ENCODE results near the gene CRPPA. TPM values are rescaled to one million over a fixed set of nuclear protein-coding genes. Genes with fewer than 3 reads are reported as not detected.
"Not testable (repeated sequence)": the region's sequence is repeated elsewhere in the genome, so short reads cannot be mapped to it uniquely, and the experiment has no call there.

CRPPA gene
- polyA plus RNA-seq, 2 of the 4 experiments (the other 2 are of a cell fraction), result 0.59 to 0.88 TPM

DNA sequence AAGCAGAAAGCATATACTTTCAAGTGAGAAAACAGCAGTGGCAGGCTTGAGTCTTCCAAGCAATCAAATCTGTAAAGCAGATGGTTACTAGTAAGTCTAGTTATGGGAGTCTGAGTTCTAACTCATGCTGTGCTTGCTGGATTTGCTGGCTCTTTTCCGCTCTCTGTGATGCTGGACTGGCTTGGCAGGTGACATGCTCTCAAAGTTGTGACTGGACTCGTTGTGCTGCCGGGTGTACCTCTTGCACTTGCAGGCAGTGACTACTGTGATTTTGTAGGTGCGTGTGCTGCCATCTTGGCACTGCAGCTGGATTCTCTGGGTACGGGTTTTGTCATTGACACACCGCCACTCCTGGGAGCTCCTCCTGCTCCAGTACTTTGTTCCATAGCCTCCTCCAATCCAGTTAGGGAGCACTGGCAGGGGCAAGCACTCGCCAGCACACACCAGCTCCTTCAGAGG, 41.1 kb upstream of the CRPPA start:
- no peak for DNase-seq (ENCODE audit: low read depth in 1 of 2, low spot score in 1 of 2)
- no peak for FAIRE-seq
- Histone ChIP-seq H3K27ac (no peak overlapping the region), H3K4me2 (no peak overlapping the region), H3K4me1 (no peaks in the 10 kb centered on the region), H3K4me3 (no peak overlapping the region), H3K9me3 (no peaks in the 10 kb centered on the region)
- 65% methylated on average over 6 of the region's 7 CpGs for WGBS (ENCODE audit: missing lambda C conversion rate)
- TF ChIP-seq, protein P1, sequence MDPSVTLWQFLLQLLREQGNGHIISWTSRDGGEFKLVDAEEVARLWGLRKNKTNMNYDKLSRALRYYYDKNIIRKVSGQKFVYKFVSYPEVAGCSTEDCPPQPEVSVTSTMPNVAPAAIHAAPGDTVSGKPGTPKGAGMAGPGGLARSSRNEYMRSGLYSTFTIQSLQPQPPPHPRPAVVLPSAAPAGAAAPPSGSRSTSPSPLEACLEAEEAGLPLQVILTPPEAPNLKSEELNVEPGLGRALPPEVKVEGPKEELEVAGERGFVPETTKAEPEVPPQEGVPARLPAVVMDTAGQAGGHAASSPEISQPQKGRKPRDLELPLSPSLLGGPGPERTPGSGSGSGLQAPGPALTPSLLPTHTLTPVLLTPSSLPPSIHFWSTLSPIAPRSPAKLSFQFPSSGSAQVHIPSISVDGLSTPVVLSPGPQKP (IDR thresholded peaks at IDR 0.05; ENCODE audit: low read depth, low read length), result no peak
- ChIA-PET CTCF (interaction anchor here (1.1 to 1.4 kb wide), 3 partner anchors 20 to 31 kb away, joined by 3 to 4 read pairs (median 3); no protein-coding TSS in a partner anchor), POLR2A (no interaction called here)
- ATAC-seq, result no peak

DNA sequence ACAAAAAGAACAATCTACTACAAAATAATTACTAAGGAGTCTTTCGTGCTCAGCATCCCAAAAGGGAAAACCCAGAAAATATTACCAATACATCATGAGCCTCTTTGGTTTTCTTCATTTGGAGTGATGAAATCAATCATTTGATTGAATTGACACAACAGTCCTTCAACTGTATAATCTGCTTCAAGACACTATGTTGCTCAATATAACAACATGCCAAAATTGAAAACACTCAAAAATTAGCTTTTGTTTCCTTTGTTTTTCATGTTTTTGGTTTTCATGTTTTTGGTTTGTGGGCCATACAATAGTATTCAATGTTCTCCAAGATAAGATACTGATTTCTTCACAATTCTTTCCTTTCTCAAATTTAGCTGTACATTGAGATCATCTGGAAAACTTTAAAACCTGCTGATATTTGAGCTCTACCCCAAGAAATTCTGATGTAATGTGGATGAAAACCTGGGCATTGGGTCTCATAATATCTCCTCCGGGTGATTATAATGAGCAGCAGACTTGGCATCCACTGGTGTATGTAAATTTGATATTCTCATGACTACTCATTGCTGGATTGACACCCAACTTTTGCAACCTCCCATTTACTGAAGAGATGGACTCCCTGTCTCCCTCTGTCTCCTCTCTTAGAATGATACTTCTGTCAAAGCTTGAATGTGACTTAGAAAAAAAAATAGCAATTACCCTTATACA, 39.6 kb upstream of the CRPPA start:
- Histone ChIP-seq H3K9me3 (no peaks in the 10 kb centered on the region), H3K4me1 (no peaks in the 10 kb centered on the region), H3K4me3 (no peak overlapping the region), H3K27ac (no peak overlapping the region), H3K4me2 (no peak overlapping the region)
- FAIRE-seq (no peak), ATAC-seq (no peak), DNase-seq (ENCODE audit: low read depth in 1 of 2, low spot score in 1 of 2) (no peak)
- ChIA-PET CTCF (interaction anchor here (1.0 to 2.3 kb wide), 3 partner anchors 28 to 104 kb away, joined by 3 to 5 read pairs (median 4); no protein-coding TSS in a partner anchor), POLR2A (no interaction called here)
- WGBS (ENCODE audit: missing lambda C conversion rate), result 36% methylated on average over 2 of the region's 2 CpGs
- TF ChIP-seq HOXB5 (CRISPR knock-in tag; IDR thresholded peaks at IDR 0.05) (no peak), RFX5 (IDR thresholded peaks at IDR 0.05) (no peak), CHD2 (IDR thresholded peaks at IDR 0.05; ENCODE audit: low read length, partially characterized antibody) (no peak), RARB (CRISPR knock-in tag; IDR thresholded peaks at IDR 0.05) (no peak), SREBF2 (IDR thresholded peaks at IDR 0.05) (no peak), ZSCAN20 (CRISPR knock-in tag; IDR thresholded peaks at IDR 0.05) (no peak), HDAC2 (IDR thresholded peaks at IDR 0.05) (no peak), ZC3H11A (IDR thresholded peaks at IDR 0.05) (no peak), PHF8 (IDR thresholded peaks at IDR 0.05; ENCODE audit: borderline replicate concordance, low read depth) (no peak), CBX2 (IDR thresholded peaks at IDR 0.05; ENCODE audit: borderline replicate concordance, low read depth) (no peak), ZNF302 (CRISPR knock-in tag; IDR thresholded peaks at IDR 0.05) (no peak), MAZ (IDR thresholded peaks at IDR 0.05; ENCODE audit: borderline replicate concordance, low read depth, low read length) (no peak), GATA3 (IDR thresholded peaks at IDR 0.05; ENCODE audit: borderline replicate concordance) (no peak), CHD4 (IDR thresholded peaks at IDR 0.05; ENCODE audit: borderline replicate concordance) (no peak)
- TF ChIP-seq, protein P2, sequence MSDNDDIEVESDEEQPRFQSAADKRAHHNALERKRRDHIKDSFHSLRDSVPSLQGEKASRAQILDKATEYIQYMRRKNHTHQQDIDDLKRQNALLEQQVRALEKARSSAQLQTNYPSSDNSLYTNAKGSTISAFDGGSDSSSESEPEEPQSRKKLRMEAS (IDR thresholded peaks at IDR 0.05), result no peak
- TF ChIP-seq, protein P3, sequence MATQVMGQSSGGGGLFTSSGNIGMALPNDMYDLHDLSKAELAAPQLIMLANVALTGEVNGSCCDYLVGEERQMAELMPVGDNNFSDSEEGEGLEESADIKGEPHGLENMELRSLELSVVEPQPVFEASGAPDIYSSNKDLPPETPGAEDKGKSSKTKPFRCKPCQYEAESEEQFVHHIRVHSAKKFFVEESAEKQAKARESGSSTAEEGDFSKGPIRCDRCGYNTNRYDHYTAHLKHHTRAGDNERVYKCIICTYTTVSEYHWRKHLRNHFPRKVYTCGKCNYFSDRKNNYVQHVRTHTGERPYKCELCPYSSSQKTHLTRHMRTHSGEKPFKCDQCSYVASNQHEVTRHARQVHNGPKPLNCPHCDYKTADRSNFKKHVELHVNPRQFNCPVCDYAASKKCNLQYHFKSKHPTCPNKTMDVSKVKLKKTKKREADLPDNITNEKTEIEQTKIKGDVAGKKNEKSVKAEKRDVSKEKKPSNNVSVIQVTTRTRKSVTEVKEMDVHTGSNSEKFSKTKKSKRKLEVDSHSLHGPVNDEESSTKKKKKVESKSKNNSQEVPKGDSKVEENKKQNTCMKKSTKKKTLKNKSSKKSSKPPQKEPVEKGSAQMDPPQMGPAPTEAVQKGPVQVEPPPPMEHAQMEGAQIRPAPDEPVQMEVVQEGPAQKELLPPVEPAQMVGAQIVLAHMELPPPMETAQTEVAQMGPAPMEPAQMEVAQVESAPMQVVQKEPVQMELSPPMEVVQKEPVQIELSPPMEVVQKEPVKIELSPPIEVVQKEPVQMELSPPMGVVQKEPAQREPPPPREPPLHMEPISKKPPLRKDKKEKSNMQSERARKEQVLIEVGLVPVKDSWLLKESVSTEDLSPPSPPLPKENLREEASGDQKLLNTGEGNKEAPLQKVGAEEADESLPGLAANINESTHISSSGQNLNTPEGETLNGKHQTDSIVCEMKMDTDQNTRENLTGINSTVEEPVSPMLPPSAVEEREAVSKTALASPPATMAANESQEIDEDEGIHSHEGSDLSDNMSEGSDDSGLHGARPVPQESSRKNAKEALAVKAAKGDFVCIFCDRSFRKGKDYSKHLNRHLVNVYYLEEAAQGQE (IDR thresholded peaks at IDR 0.05), result no peak

DNA sequence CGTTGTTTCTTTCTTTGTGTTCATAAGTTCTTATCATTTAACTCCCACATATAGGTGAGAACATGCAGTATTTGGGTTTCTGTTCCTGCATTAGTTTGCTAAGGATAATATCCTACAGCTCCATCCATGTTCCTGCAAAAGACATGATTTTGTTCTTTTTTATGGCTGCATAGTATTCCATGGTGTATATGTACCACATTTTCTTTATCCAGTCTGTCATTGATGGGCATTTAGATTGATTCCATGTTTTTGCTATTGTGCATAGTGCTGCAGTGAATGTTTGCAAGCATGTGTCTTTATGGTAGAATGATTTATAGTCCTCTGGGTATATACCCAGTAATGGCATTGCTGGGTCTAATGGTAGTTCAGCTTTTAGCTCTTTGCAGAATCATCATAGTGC, 35.0 kb upstream of the CRPPA start:
- 85% methylated on average over 1 of the region's 1 CpG for WGBS (ENCODE audit: missing lambda C conversion rate)
- H3K4me1 ChIP-seq; H3K27ac ChIP-seq; ATAC-seq; FAIRE-seq; H3K9me3 ChIP-seq; H3K4me3 ChIP-seq; DNase-seq (ENCODE audit: low read depth in 1 of 2, low spot score in 1 of 2); POLR2A ChIA-PET; CTCF ChIA-PET; H3K4me2 ChIP-seq: not testable (repeated sequence)
